GM10847 (cell line): Measurements from ENCODE around the gene LHFPL3.

Source experiments
- POLR2A ChIP-seq: IDR thresholded peaks from 2 replicates; pipeline ENCODE4 v1.6.1; 2011; ENCODE audit not compliant: insufficient read length; ENCODE audit errors: extremely low read depth

LHFPL3 gene

GRCh38 chr7:104362756-104363155 is 34.4 kb downstream of the LHFPL3 start:
- TF ChIP-seq POLR2A, result no peak

- TF ChIP-seq POLR2A, result no peak
These were observed 35.0 kb downstream of the LHFPL3 start for GRCh38 chr7:104363355-104363754.

- TF ChIP-seq POLR2A, result no peak
These were observed 38.0 kb downstream of the LHFPL3 start for GRCh38 chr7:104366390-104366789.

GRCh38 chr7:104367926-104368325 is 39.5 kb downstream of the LHFPL3 start:
- TF ChIP-seq POLR2A, result no peak

- no peak for TF ChIP-seq POLR2A
These were observed 43.0 kb downstream of the LHFPL3 start for GRCh38 chr7:104371216-104371979.

- TF ChIP-seq POLR2A, result no peak
These were observed 43.6 kb downstream of the LHFPL3 start for GRCh38 chr7:104371980-104372357.

- no peak for TF ChIP-seq POLR2A
These were observed 54.2 kb downstream of the LHFPL3 start for GRCh38 chr7:104382616-104383015.

- TF ChIP-seq POLR2A, result no peak
These were observed 58.5 kb downstream of the LHFPL3 start for GRCh38 chr7:104386943-104387342.

- TF ChIP-seq POLR2A, result no peak
These were observed 59.8 kb downstream of the LHFPL3 start for GRCh38 chr7:104388222-104388621.

GRCh38 chr7:104395162-104395561 is 66.8 kb downstream of the LHFPL3 start:
- TF ChIP-seq POLR2A, result no peak

- TF ChIP-seq POLR2A, result no peak
These were observed 69.0 kb downstream of the LHFPL3 start for GRCh38 chr7:104397442-104397841.

- no peak for TF ChIP-seq POLR2A
These were observed 80.0 kb downstream of the LHFPL3 start for GRCh38 chr7:104408371-104408770.

- TF ChIP-seq POLR2A, result no peak
These were observed 82.3 kb downstream of the LHFPL3 start for GRCh38 chr7:104410742-104411141.

GRCh38 chr7:104412911-104413310 is 84.5 kb downstream of the LHFPL3 start:
- no peak for TF ChIP-seq POLR2A

- no peak for TF ChIP-seq POLR2A
These were observed 85.8 kb downstream of the LHFPL3 start for GRCh38 chr7:104414216-104414615.

- no peak for TF ChIP-seq POLR2A
These were observed 87.3 kb downstream of the LHFPL3 start for GRCh38 chr7:104415700-104416099.

- no peak for TF ChIP-seq POLR2A
These were observed 88.5 kb downstream of the LHFPL3 start for GRCh38 chr7:104416866-104417393.
